ENCODE results near the gene CELA3B. TPM values are rescaled to one million over a fixed set of nuclear protein-coding genes. Genes with fewer than 3 reads are reported as not detected.
"Not testable (repeated sequence)": the region's sequence is repeated elsewhere in the genome, so short reads cannot be mapped to it uniquely, and the experiment has no call there.

CELA3B gene, protein sequence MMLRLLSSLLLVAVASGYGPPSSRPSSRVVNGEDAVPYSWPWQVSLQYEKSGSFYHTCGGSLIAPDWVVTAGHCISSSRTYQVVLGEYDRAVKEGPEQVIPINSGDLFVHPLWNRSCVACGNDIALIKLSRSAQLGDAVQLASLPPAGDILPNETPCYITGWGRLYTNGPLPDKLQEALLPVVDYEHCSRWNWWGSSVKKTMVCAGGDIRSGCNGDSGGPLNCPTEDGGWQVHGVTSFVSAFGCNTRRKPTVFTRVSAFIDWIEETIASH
- total RNA-seq (2014; rRNA removed), result not detected in 2 replicates
- polyA plus RNA-seq (2012), result not detected

DNA sequence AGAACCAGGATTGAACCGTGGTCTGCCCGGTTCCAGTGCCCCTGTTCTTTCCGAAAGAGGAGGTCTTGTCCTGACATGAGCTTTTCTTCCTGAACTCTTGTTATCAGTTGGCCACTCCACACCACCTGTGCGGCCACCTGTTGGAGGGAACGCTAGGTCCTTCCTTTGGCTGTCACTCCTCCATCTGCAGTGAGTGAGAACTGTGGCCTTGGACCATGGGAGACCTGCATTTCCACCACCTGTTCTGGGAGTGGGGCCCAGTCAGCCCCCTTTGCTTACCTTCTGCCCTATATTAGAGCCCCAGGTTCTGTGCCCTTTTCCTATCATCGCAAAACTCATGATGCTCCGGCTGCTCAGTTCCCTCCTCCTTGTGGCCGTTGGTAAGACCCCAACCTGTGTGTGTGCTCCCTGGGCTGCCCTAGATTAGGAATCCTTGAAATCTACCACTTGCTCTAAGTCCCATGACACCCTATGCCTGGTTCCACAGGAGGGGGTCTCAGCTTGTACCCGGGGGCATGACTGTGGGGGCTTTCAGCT, at the start of gene CELA3B:
TSS of gene CELA3B (plus strand) at position 320 of the 537 bp plus-strand sequence. CDS start at position 338, 18 bp downstream.
- DNase-seq (ENCODE audit: low read depth), result not testable (repeated sequence)

DNA sequence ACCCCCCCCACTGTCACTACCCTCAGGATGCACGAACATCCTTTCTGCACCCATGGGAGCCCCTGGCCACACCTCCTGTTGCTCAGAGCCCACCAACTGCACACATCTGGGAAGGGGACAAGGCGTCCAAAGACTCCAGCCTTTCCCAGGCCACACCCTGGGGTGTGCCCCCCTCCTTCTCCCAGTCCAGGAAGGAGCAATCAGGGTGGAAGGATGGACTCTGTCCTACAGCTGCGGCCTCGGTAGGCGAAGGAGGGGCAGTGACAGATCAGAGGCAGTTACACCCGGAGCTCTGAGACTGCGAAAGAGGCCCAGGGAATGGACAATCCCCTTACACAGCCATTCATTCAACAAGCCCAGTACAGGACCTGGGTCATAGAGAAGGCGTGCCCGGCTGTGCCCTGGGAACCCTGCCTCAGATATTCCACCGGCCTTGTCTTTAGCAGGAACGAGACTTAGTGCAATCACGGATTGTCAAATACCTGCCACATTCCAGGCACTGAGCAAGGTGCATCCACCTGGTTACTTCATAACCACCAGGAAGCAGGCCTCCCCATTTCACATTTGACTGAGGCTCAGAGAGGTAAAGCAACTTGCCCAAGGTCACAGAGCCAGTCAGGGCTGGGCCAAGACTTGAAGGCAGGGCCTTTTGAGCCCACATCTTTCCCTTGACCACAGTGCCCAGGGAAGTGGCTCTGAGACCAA, 49.1 kb upstream of the CELA3B start:
- peak; percentile 87 for DNase-seq (ENCODE audit: low read depth)

DNA sequence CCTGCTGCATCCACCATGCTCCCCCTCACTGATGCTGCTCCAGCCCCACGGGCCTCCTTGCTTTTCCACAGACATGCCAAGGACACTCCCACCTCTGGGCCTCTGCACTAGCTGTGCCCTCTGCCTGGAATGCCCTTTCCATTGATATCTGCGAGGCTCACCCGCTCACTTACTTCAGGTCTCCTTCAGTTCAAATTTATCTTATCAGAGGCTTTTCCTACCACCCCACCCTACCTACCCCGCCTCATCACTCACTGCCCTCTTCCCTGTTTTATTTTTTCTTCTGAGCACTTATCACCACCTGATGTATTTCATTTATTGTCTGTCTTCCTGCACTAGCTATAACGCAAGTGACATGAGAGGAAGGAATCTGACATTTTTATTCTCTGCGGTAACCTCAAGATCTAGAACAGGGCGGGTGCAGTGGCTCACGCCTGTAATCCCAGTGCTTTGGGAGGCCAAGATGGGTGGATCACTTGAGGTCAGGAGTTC, 46.7 kb upstream of the CELA3B start:
- DNase-seq (ENCODE audit: low read depth), result no peak

DNA sequence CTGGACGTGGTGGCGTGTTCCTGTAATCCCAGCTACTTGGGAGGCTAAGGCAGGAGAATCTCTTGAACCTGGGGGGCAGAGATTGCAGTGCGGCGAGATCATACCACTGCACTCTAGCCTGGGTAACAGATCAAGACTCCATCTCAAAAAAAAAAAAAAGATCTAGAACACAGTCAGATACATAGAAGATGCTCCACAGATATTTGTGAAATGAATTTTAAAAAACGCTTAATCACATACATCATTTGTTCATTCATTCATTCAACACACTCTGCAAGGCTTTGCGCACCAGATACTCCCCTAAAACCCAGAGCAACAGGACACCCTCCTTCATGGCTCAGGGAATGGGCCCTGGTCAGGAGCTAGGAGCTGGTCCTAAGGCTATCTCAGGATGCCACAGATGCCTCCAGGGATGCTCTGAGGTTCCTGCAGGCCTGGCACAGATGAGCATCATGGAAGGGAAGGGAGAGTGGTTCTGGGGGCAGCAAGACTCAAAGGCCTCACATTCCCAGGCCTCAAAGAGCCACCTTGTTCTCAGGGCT, 46.1 kb upstream of the CELA3B start:
- DNase-seq (ENCODE audit: low read depth), result no peak

DNA sequence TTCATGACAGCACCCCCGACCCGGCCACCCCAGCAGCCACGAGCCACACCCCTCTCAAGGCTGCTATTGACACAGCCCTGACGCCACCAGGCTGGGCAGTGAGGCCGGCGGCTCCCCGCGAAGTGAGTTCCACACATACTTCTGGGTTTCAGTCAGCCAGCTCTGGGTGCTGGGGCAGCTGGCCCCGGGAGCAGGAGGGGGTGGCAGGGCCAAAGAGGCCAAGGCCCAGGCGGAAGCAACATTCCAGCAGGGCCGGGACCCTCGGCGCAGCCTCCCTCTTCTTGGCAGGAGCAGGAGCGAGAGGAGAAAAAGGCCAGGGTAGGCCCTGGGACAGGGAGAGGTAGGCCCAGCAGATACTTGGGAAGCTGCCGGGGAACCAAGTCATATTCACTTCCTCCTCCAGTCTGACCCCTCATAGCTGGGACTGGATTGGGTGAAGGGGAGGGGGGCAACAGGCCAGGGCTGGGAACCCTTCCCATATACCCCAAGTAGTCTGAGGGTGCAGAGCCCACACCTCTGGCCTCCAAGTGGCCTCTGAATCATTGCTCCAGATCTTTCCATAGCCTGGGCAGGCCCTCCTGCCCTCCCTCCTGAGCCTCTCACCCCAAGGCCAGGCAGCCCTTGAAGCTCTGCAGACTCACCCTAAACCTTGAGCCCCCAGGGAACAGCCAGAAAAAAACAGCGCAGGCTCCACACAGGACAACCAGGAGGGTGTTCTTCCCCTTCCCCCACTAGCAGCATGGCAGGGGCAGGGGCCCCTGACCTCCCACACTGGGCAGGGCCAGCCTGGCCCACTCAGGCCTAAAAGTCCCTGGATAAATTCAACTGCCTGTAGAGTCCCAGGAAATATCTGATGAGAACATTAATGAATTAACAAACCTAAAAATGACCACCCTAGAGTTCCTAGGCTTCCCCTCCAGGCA, 45.4 kb upstream of the CELA3B start:
- peak; percentile 93 for DNase-seq (ENCODE audit: low read depth)

DNA sequence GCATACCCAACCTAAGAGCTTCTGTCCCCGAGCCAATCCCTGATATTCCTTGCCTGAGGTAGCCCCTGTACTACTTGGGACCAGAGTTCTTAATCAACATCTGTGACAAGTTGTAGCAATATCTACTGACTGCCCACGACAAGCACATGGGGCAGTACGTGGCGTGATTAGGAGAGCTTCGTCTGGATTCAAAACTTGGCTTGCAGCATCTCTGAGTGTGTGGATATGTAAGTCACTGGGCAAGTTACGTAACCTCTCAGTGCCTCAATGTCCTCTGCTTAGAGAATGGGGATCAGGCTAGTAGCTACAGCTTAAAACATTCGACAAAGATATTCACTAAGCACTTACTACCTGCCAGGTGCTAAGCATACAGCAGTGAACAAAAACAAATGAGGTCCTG, 44.7 kb upstream of the CELA3B start:
- DNase-seq (ENCODE audit: low read depth), result peak; percentile 78

DNA sequence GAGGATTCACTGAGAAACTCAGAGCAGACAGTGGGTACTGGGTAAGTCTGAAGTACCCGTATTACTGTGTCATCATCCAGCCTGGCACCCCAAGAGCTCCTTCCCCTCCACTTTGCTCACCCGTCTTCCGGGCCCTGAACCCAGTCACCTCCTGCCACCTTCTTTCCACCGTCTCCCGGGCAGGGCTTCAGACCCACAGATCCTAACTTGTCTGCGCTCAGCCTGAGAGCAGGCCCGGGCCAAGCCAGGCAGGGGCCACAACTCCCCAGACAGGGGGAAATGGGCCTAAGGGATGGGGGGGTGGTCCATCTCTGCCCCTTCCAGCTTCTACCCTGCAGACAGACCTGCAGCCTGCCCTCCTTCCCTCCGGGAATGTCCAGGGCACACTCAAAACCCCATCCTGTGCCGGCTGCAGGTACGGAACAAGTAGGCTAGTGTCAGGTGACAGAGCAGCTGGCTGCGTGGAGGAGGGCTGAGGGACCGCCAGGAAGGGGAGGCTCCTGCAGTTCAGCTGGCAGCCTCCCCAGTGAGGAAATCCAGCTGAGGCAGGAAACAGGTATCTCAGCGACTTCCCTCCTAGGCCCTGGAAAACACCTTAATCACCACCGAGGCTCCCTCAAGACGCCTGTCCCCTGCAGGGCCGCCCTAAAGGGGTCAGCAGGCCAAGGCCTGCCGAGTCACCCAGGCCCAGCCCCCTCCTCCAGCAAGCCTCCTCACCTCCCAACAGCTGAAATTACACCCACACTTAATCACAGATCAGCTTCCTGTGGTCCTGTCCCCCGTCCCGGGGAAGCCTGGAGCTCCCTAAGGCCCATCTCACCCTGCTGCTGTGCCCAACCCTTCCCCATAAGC, 43.2 kb upstream of the CELA3B start:
- DNase-seq (ENCODE audit: low read depth), result peak; percentile 79

DNA sequence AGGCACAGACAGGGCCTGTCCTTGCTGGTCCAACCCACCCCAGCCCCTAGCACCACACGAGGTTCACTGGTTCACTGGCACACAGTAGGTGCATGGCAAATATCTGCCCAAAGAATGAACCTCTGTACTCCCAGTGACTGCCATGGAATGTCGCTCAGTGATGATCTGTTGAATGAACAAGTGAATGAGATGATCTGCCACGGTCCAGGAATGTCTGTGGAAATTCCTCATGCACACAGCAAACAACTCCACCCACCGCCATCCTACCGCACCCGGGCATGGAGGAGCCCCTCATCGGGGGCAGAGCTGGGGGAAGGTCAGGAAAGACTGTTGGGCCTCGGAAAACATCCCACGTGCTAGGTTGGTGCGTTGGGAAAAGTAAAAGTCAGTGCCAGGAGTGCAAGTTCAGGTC, 41.4 kb upstream of the CELA3B start:
- peak; percentile 52 for DNase-seq (ENCODE audit: low read depth)

DNA sequence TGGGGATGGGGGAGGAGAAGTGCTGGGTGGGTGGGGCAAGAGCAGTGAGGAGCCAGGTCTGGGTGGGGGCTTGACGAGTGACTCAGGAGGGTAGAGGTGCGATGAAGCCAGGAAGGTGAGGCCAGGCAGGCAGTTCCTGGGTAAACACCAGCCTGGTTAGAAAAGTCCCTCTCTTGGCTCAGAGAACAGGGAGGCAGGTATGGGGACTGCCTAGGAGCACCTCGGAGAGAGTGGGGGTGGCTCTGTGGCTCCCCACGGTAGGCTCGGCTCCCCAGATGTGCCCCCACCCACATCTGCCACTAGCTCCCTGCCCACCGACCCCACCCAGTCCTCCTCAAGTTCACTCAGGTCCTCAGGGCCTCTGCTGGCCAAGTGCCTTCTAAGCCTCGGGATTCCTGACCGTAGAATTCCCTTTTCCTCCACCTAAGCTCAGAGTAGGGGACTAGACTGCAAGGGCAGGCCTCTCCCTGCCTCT, 40.9 kb upstream of the CELA3B start:
- DNase-seq (ENCODE audit: low read depth), result no peak

DNA sequence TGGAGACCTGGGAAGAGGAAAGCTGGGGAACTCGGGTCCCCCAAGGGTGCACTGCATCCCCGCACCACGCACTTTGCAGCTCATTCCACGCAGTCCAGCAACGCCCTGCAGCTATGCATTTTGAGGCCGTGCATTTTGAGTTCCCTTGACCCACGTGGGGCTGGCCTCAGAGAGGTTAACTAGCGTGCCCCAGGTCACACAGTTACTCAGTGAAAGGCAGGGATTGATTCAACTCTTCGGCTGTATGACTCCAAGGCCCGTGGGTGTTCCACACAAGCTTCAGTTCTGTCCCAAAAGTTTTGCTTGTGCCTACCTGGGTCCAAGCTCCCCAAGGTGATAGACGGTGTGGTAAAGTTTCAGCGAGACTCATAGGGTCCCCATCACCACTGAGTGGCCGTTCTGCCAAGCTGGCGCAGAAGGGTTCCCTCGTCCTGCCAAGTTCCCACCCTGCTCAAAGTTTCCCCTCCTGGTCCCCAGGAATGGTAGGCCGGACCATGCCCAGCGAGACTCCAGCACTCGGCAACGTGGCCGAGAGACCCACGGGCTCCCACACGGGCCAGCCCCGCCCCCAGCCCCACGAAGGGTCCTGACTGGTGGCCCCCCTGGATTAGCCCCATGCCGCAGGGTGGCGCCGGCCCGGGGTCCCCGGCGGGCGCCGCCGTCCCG, 40.3 kb upstream of the CELA3B start:
- no peak for DNase-seq (ENCODE audit: low read depth)

DNA sequence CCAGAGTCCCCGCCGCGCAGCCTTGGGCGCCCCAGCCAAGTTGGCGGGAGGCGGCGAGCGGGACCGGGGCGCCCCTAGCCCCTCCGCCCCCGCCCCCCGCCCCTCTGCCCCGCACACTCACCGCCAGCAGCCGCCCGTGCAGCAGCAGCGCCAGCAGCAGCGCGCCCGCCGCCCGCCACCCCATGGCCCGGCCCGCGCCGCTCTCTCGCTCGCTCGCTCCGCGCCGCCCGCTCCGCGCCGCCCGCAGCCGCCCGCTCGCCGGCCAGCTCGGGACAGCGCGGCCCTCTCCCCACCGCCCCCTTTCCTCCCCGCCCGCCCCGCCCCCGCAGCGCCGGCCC, 39.8 kb upstream of the CELA3B start, which contains the start of gene HSPG2:
TSS of gene HSPG2 (minus strand) at position 277 of the 338 bp plus-strand sequence. CDS start at position 184, 93 bp downstream.
- no peak for DNase-seq (ENCODE audit: low read depth)

DNA sequence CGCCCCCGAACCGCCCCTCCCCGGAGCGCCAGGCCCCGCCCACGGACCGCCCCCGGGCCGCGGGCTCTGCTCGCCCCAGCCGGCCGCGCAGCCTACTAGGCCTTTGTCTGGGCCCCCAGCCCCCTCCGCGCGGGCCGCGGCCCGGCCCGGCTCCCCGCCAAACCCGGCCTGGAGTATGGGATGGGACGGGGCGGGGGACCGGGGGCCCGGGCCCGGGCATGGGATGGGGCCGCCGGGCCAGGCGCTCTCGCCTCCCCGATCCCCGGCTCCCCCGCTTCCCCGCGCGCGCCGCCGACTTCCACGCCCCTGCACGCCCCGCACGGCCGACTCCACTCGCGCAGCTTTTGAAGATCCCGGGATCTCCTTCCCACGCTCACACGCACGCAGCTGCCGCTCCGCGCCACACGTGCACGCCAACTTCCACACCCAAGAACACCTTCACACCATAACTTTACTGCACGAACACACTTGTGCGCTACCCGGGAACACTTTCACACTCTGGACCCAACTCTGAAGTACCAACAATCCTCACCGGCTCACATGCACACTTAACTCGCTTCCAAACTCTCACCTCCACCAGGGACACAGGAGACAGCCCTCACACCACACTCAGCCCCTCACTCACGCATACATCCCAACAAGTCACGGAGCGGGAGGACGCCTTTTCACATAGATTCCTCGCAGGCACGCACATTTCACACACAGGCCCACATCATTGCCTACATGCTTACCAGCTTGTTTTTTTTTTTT, 39.3 kb upstream of the CELA3B start:
- peak; percentile 78 for DNase-seq (ENCODE audit: low read depth)

DNA sequence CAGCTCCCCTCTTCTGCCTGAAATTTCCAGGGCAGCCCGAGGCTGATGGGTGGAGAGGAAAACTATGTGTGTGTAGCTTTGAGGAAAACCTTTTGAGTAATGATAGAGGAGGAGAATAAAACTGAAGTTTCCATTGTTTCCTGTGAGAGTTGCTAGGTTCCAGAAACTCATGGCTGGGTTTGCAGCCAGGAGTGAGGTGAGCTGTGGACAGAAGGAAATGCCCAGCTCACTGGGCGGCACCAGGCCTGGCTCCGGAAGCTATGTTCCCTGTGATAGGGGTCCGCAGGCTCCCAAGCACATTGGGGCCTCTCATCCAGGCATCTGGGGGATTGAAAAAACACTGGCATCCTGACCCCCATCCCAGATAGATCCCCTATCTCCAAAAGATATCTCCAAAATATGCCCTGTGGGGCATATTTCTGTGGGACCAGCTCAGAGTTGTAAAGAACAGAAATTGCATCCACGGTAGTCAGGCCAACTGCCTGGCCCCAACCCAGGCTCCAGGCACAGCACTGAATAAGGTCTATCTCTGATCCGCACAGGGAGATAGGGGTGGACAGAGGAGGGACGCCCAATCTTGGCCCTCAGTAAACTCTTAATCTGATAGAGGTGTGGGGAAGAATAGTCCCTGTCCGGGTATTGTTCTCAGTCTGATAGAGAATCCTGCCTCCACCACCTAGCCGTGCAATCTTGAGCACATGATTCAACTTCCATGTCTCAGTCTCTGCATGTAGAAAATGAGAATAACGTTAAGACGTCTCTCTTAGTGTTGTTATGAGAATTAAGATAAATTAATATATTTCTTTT, 37.9 kb upstream of the CELA3B start:
- DNase-seq (ENCODE audit: low read depth), result no peak

DNA sequence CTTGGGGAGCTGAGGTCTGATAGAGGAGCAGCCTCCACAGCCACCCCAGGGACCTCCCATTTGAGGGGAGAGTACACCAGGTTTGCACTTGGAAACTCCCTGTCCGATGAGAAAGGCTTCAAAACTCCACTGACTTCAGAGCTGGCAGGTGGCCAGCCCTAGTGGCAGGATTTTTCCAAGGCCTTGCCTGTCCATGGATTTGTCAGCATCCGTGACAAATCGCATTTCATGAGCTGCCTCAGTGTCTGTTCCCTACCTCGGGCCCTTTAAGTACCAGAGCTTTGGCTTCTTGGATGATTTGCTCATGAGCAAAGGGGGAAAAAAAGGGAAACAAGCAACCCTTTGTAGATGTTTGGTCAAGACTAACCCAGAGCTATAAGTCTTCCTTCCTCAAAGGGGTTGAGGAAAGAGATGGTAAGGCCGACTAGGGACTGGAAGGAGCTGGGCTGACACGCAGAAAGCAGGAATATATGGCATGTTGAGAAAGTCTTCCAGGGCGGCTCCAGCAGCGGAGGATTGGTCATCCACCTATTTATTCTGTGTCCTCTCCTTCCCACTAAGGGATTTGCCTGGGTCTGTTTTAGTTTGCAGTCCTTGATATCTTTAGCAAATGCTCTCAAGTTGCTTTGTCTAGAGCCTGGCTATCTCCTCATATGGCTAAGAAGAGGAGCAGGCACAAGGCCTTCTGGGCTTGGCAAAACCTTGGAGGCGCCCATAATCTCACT, 37.0 kb upstream of the CELA3B start:
- DNase-seq (ENCODE audit: low read depth), result peak; percentile 95

DNA sequence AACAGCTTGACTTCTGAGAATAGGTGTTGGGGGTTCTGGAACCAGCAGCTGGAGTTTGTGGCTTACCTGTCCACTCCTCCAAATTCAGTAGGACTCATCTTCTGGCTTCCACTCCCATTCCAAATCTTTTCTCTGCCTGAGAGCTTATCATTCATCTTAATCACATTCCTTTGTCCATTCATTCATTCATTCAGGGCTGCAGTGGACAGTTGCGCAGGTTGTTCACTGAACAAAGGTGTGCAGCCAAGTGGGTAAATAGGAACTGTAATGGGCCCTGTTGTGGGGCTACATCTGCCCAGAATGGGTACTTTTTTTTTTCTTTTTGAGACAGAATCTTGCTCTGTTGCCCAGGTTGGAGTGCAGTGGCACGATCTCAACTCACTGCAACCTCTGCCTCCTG, 36.3 kb upstream of the CELA3B start:
- DNase-seq (ENCODE audit: low read depth), result no peak

DNA sequence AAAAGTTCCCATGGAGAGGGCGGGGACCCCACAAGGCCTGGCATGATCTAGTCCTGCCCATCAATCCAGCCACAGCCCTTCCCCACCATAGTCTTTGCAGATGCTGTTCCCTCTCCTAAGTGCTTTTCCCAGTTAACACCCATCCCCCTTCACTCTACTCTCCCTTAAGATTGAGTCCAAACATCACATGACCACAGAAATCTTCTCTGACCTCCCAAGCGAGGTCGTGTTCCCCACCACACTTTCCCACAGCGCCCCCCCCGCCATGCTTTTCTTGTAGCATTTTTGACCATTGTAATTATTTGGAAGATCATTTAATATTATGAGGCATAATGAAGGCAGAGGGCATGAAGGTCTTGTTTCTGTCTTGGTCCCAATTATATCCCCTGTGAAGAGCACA, 35.5 kb upstream of the CELA3B start:
- no peak for DNase-seq (ENCODE audit: low read depth)

DNA sequence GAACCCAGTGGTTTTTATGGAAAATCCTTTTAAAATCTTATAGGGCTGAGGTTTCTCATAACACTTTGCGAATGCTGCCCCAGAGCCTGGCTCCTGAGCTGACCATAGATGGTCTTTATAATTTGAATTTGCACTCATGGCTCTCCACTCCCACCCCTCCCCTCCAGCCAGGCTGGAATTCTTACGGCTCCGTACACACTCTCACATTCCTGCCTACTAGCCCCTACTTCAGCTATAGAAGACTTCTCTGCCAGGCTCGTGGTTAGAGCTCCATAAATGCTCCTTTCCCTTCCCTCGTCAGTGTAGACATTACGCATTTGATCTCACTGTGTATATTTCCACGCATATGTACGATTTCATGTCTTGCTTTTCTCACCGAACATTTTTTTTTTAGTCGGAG, 34.4 kb upstream of the CELA3B start:
- no peak for DNase-seq (ENCODE audit: low read depth)
